K562 (cell line): ENCODE results near the gene VWA7. TPM values are rescaled to one million over a fixed set of nuclear protein-coding genes. Genes with fewer than 3 reads are reported as not detected.
A peak's percentile ranks its signal among the peaks of the same experiment; 100 is the strongest.

Source experiments
- C11orf30 ChIP-seq: fragments of 450-650 bp; IDR thresholded peaks from 2 replicates; pipeline ENCODE4 v1.6.1; 2016; ENCODE audit warnings: low read depth, mild to moderate bottlenecking
- CBFB ChIP-seq: sonication (generic); formaldehyde crosslinking; IDR thresholded peaks from 2 replicates; pipeline ENCODE4 v1.4.0; 2020; ENCODE audit warnings: mild to moderate bottlenecking, missing genetic modification reagents
- FOXP1 ChIP-seq: sonication (generic); formaldehyde crosslinking; IDR thresholded peaks from 2 replicates; pipeline ENCODE4 v1.8.0; 2022; ENCODE audit warnings: mild to moderate bottlenecking, missing genetic modification reagents
- GTF2A2 ChIP-seq: IDR thresholded peaks from 2 replicates; pipeline ENCODE4 v1.6.1; 2016; ENCODE audit warnings: mild to moderate bottlenecking, missing genetic modification characterization, missing compliant biosample characterization
- HOMEZ ChIP-seq: fragments of 250-450 bp; sonication (Bioruptor Pico); IDR thresholded peaks from 2 replicates; pipeline ENCODE4 v1.4.0; 2020; ENCODE audit warnings: mild to moderate bottlenecking, moderate library complexity
- MAFG ChIP-seq: fragments of 450-650 bp; conservative IDR thresholded peaks from 2 replicates; pipeline ENCODE4 v1.6.1; 2016; ENCODE audit warnings: missing genetic modification characterization, missing compliant biosample characterization
- MAZ ChIP-seq, 2 experiments: fragments of 450-650 bp in 1 of 2; sonication (generic) in 1 of 2; formaldehyde crosslinking; IDR thresholded peaks in 1 of 2; conservative IDR thresholded peaks in 1 of 2; 2 replicates each; pipeline versions ENCODE4 v1.4.0 to v1.5.0; 2020; ENCODE audit warnings: mild to moderate bottlenecking in 1 of 2, missing genetic modification reagents in 1 of 2
- MECOM ChIP-seq: fragments of 250-450 bp; sonication (Bioruptor Pico); IDR thresholded peaks from 2 replicates; pipeline ENCODE4 v1.8.0; 2022; ENCODE audit warnings: inconsistent platforms
- MXD1 ChIP-seq: fragments of 250-450 bp; sonication (Bioruptor Pico); IDR thresholded peaks from 2 replicates; pipeline ENCODE4 v1.8.0; 2021; ENCODE audit warnings: borderline replicate concordance, mild to moderate bottlenecking, moderate library complexity; ENCODE audit not compliant: poor library complexity, severe bottlenecking
- NBN ChIP-seq: fragments of 450-650 bp; IDR thresholded peaks from 2 replicates; pipeline ENCODE4 v1.6.1; 2016; ENCODE audit warnings: low read depth, mild to moderate bottlenecking
- NEUROD1 ChIP-seq: fragments of 150-350 bp; IDR thresholded peaks from 2 replicates; pipeline ENCODE4 v1.6.1; 2014; ENCODE audit warnings: borderline replicate concordance, low read length, low read depth; ENCODE audit not compliant: partially characterized antibody
- NFATC3 ChIP-seq: fragments of 450-650 bp; IDR thresholded peaks from 2 replicates; pipeline ENCODE4 v1.6.1; 2017; ENCODE audit warnings: mild to moderate bottlenecking
- PCBP1 ChIP-seq: fragments of 200-400 bp; formaldehyde crosslinking; IDR thresholded peaks from 2 replicates; pipeline ENCODE4 v1.6.1; 2018; ENCODE audit warnings: mild to moderate bottlenecking, low read depth, low read length; ENCODE audit not compliant: poor library complexity, severe bottlenecking
- PRMT5 ChIP-seq: sonication (generic); formaldehyde crosslinking; IDR thresholded peaks from 2 replicates; pipeline ENCODE4 v1.5.0; 2020; ENCODE audit warnings: missing genetic modification reagents
- RBBP5 ChIP-seq: fragments of 200-600 bp; sonication (generic); IDR thresholded peaks from 2 replicates; pipeline ENCODE4 v1.6.1; 2012; ENCODE audit warnings: borderline replicate concordance, mild to moderate bottlenecking, low read length, control low read depth, inconsistent platforms; ENCODE audit not compliant: insufficient read depth, poor library complexity, severe bottlenecking
- SMAD1 ChIP-seq: fragments of 150-350 bp; IDR thresholded peaks from 2 replicates; pipeline ENCODE4 v1.6.1; 2014; ENCODE audit warnings: low read length, low read depth; ENCODE audit not compliant: partially characterized antibody
- SMARCA5 ChIP-seq: fragments of 450-650 bp; IDR thresholded peaks from 2 replicates; pipeline ENCODE4 v1.6.1; 2016
- SOX6 ChIP-seq: fragments of 450-650 bp; IDR thresholded peaks from 2 replicates; pipeline ENCODE4 v1.6.1; 2014; ENCODE audit warnings: mild to moderate bottlenecking
- SRSF9 ChIP-seq: fragments of 200-400 bp; formaldehyde crosslinking; IDR thresholded peaks from 2 replicates; pipeline ENCODE4 v1.6.1; 2017; ENCODE audit warnings: low read depth, low read length, borderline replicate concordance
- TBP ChIP-seq: optimal IDR thresholded peaks from 2 replicates; pipeline ENCODE3; 2011; ENCODE audit warnings: low read depth, low read length, improper control_type of control experiment
- TCF3 ChIP-seq: sonication (generic); formaldehyde crosslinking; IDR thresholded peaks from 2 replicates; pipeline ENCODE4 v1.4.0; 2020; ENCODE audit warnings: mild to moderate bottlenecking, missing genetic modification reagents
- XRCC5 ChIP-seq: fragments of 200-400 bp; formaldehyde crosslinking; IDR thresholded peaks from 2 replicates; pipeline ENCODE4 v1.6.1; 2017; ENCODE audit warnings: low read depth, mild to moderate bottlenecking, low read length
- ZNF165 ChIP-seq: fragments of 250-450 bp; sonication (Bioruptor Pico); IDR thresholded peaks from 2 replicates; pipeline ENCODE4 v1.4.0; 2020; ENCODE audit warnings: borderline replicate concordance
- ZNF239 ChIP-seq: fragments of 250-450 bp; sonication (Bioruptor Pico); IDR thresholded peaks from 2 replicates; pipeline ENCODE4 v1.4.0; 2020; ENCODE audit warnings: mild to moderate bottlenecking
- polyA plus RNA-seq, 8 experiments: library from polyadenylated mRNA; depleted of rRNA in 4 of 8; stranded (reverse) in 5 of 8; unstranded in 3 of 8; fragments of >200 nt; fragmentation: Nextera tagmentation in 2 of 8; fragmentation: Illumina TruSeq in 1 of 8; extraction: Ambion mirVana in 2 of 8; extraction: Trizol in 1 of 8; gene quantifications; 2 replicates each; pipeline versions ENCODE4 v1.2.1 to v1.2.3, GENCODE V29; 2011 to 2014; ENCODE audit warnings: inconsistent platforms in 1 of 8, missing spikeins in 1 of 8
- total RNA-seq, 7 experiments: library from RNA; depleted of rRNA in 6 of 7; stranded (reverse); fragments of >200 nt in 6 of 7; fragmentation: Illumina TruSeq in 2 of 7; extraction: Trizol in 2 of 7; gene quantifications; 2 replicates each; pipeline versions ENCODE4 v1.2.1 to v1.2.3, GENCODE V29; 2011 to 2021; ENCODE audit warnings: low replicate concordance in 1 of 7
- TF ChIP-seq, protein P1 (sequence below), 2 experiments: IDR thresholded peaks; 2 replicates each; pipeline ENCODE4 v1.6.1; 2012; ENCODE audit warnings: improper control_type of control experiment in 2 of 2, low read depth in 2 of 2, low read length in 2 of 2, borderline replicate concordance in 1 of 2

The VWA7 gene
- total and polyA plus RNA-seq, 9 of the 15 experiments (the other 6 are each of a cell fraction or from before 2014, with no cell fraction given) = 0.18 to 2.9 (median 0.95) TPM

- TF ChIP-seq NFATC3 (no peak), TCF3 (peak; percentile 17; the same call in 1 of the 2 replicates), MXD1 (no peak), PCBP1 (no peak), MECOM (CRISPR knock-in tag) (no peak), GTF2A2 (tag) (no peak), NBN (no peak), MAFG (tag) (no peak), RBBP5 (no peak), ZNF165 (CRISPR knock-in tag) (no peak), XRCC5 (0 out of 2 replicates have a peak, but pooled peaks have one; percentile 43), SOX6 (no peak), C11orf30 (no peak), FOXP1 (CRISPR knock-in tag) (no peak), SRSF9 (no peak), NEUROD1 (peak; percentile 19), SMAD1 (no peak), PRMT5 (CRISPR knock-in tag) (no peak), CBFB (no peak), MAZ (CRISPR knock-in tag; conservative IDR thresholded peaks at IDR 0.05 in 1 of 2, IDR thresholded peaks at IDR 0.05 in 1 of 2) (0 out of 4 replicates have a peak, but pooled peaks of 1 of the 2 experiments have one; percentile 66), SMARCA5 (no peak), TBP (peak; percentile 38), ZNF239 (CRISPR knock-in tag) (no peak), HOMEZ (no peak)
- TF ChIP-seq, protein P1, sequence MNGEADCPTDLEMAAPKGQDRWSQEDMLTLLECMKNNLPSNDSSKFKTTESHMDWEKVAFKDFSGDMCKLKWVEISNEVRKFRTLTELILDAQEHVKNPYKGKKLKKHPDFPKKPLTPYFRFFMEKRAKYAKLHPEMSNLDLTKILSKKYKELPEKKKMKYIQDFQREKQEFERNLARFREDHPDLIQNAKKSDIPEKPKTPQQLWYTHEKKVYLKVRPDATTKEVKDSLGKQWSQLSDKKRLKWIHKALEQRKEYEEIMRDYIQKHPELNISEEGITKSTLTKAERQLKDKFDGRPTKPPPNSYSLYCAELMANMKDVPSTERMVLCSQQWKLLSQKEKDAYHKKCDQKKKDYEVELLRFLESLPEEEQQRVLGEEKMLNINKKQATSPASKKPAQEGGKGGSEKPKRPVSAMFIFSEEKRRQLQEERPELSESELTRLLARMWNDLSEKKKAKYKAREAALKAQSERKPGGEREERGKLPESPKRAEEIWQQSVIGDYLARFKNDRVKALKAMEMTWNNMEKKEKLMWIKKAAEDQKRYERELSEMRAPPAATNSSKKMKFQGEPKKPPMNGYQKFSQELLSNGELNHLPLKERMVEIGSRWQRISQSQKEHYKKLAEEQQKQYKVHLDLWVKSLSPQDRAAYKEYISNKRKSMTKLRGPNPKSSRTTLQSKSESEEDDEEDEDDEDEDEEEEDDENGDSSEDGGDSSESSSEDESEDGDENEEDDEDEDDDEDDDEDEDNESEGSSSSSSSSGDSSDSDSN (IDR thresholded peaks at IDR 0.05; ENCODE audit: borderline replicate concordance in 1 of 2, low read depth in 2 of 2, low read length in 2 of 2) = peak in 1 of 2 experiments; percentile 65; a peak in 1 of 4 replicates
Observed at GRCh38 chr6:31717499-31718222, 59.5 kb downstream of the VWA7 start (continued).
